Loucy (cell line): ENCODE data around the gene SYT7.

Source experiments
- H2AFZ ChIP-seq: fragments of 200-600 bp; sonication (generic); 2 replicates; pipeline ENCODE4 v1.6.0; 2016; ENCODE audit warnings: antibody characterized with exemption, mild to moderate bottlenecking, low read length, moderate library complexity
- H3F3A ChIP-seq: fragments of 200-600 bp; 2 replicates; pipeline ENCODE4 v1.6.0; 2016; ENCODE audit warnings: antibody characterized with exemption, low read depth, mild to moderate bottlenecking
- H3K27me3 ChIP-seq: fragments of 200-600 bp; sonication (generic); 2 replicates; pipeline ENCODE4 v1.6.1; 2014; ENCODE audit warnings: low read length, mild to moderate bottlenecking; ENCODE audit not compliant: insufficient read depth, poor library complexity, severe bottlenecking
- H3K36me3 ChIP-seq: fragments of 200-600 bp; sonication (generic); 2 replicates; pipeline ENCODE4 v1.6.1; 2016; ENCODE audit warnings: low read length; ENCODE audit not compliant: insufficient read depth
- H3K4me1 ChIP-seq: fragments of 200-600 bp; sonication (generic); 2 replicates; pipeline ENCODE4 v1.5.1; 2014; ENCODE audit warnings: low read length, mild to moderate bottlenecking; ENCODE audit not compliant: insufficient read depth, poor library complexity, severe bottlenecking
- H3K4me2 ChIP-seq: fragments of 200-600 bp; sonication (generic); 2 replicates; pipeline ENCODE4 v1.6.0; 2014; ENCODE audit warnings: antibody characterized with exemption, low read length, low read depth, mild to moderate bottlenecking; ENCODE audit not compliant: poor library complexity, severe bottlenecking
- H3K4me3 ChIP-seq: fragments of 200-600 bp; sonication (generic); 2 replicates; pipeline ENCODE4 v1.5.1; 2014; ENCODE audit warnings: low read length, mild to moderate bottlenecking, mixed read lengths; ENCODE audit not compliant: poor library complexity, severe bottlenecking
- H3K79me2 ChIP-seq: fragments of 200-600 bp; sonication (generic); 2 replicates; pipeline ENCODE4 v1.6.1; 2014; ENCODE audit warnings: low read length; ENCODE audit not compliant: insufficient read depth
- H3K9ac ChIP-seq: fragments of 200-600 bp; sonication (generic); 2 replicates; pipeline ENCODE4 v1.6.0; 2014; ENCODE audit warnings: mild to moderate bottlenecking, low read depth, low read length, moderate library complexity; ENCODE audit not compliant: poor library complexity, severe bottlenecking
- H3K9me2 ChIP-seq: fragments of 200-600 bp; sonication (generic); replicated peaks from 2 replicates; pipeline ENCODE4 v1.6.1; 2016; ENCODE audit warnings: low read depth, low read length, mixed read lengths
- H3K9me3 ChIP-seq: fragments of 200-600 bp; sonication (generic); 2 replicates; pipeline ENCODE4 v1.6.1; 2014; ENCODE audit warnings: mild to moderate bottlenecking, antibody characterized with exemption, low read length, low read depth; ENCODE audit not compliant: insufficient read depth
- H4K20me1 ChIP-seq: fragments of 200-600 bp; sonication (generic); 2 replicates; pipeline ENCODE4 v1.6.0; 2014; ENCODE audit warnings: antibody characterized with exemption, low read length, mild to moderate bottlenecking; ENCODE audit not compliant: insufficient read depth, poor library complexity, severe bottlenecking
- CTCF ChIP-seq: fragments of 200-600 bp; sonication (generic); conservative IDR thresholded peaks from 2 replicates; pipeline ENCODE4 v1.5.1; 2014; ENCODE audit warnings: mild to moderate bottlenecking, antibody characterized with exemption, low read length
- EZH2phosphoT487 ChIP-seq: fragments of 200-600 bp; IDR thresholded peaks from 2 replicates; pipeline ENCODE4 v1.6.1; 2018; ENCODE audit warnings: antibody characterized with exemption, mild to moderate bottlenecking, moderate library complexity, borderline replicate concordance

The SYT7 gene

GRCh38 chr11:61510166-61510919, 70.5 kb downstream of the SYT7 start:
- Histone ChIP-seq H3K4me2 (no peak overlapping the region), H3K4me3 (no peak overlapping the region), H3K9me2 (no peaks in the 10 kb centered on the region), H3K4me1 (no peaks in the 10 kb centered on the region), H2AFZ (no peak overlapping the region), H3K27me3 (no peaks in the 10 kb centered on the region), H3K79me2 (no peaks in the 10 kb centered on the region), H3K9me3 (no peaks in the 10 kb centered on the region), H4K20me1 (no peaks in the 10 kb centered on the region), H3K36me3 (no peaks in the 10 kb centered on the region), H3K9ac (no peak overlapping the region), H3F3A (no peaks in the 10 kb centered on the region)
- TF ChIP-seq CTCF (no peak), EZH2phosphoT487 (no peak)

GRCh38 chr11:61509043-61510029, 71.5 kb downstream of the SYT7 start:
- H3K9me2 ChIP-seq, result no peaks in the 10 kb centered on the region
- TF ChIP-seq EZH2phosphoT487, result no peak
- no peak for TF ChIP-seq CTCF
- no peak overlapping the region for H3K4me3 ChIP-seq
- no peaks in the 10 kb centered on the region for H3K27me3 ChIP-seq
- no peaks in the 10 kb centered on the region for H3F3A ChIP-seq
- H3K36me3 ChIP-seq, result no peaks in the 10 kb centered on the region
- H3K79me2 ChIP-seq, result no peaks in the 10 kb centered on the region
- H3K4me1 ChIP-seq, result no peaks in the 10 kb centered on the region
- H3K9me3 ChIP-seq, result no peaks in the 10 kb centered on the region
- no peak overlapping the region for H3K9ac ChIP-seq
- no peaks in the 10 kb centered on the region for H4K20me1 ChIP-seq
- H3K4me2 ChIP-seq, result no peak overlapping the region
- no peak overlapping the region for H2AFZ ChIP-seq

GRCh38 chr11:61507962-61508861, 72.7 kb downstream of the SYT7 start, which contains the start of gene LRRC10B:
Gene LRRC10B, plus strand, starts transcription at chr11:61508749. Its CDS starts 250 bp downstream, at chr11:61508999.
- no peaks in the 10 kb centered on the region for H3K4me1 ChIP-seq
- no peaks in the 10 kb centered on the region for H3K79me2 ChIP-seq
- H3K4me3 ChIP-seq, result no peak within 1 kb of the TSS
- no peaks in the 10 kb centered on the region for H3K9me3 ChIP-seq
- no peak within 1 kb of the TSS for H3K4me2 ChIP-seq
- H3K36me3 ChIP-seq, result no peaks in the 10 kb centered on the region
- H3K9ac ChIP-seq, result no peak within 1 kb of the TSS
- H3K27me3 ChIP-seq, result no peaks in the 10 kb centered on the region
- no peak within 1 kb of the TSS for H2AFZ ChIP-seq
- no peak for TF ChIP-seq EZH2phosphoT487
- H3F3A ChIP-seq, result no peaks in the 10 kb centered on the region
- H3K9me2 ChIP-seq, result no peaks in the 10 kb centered on the region
- no peaks in the 10 kb centered on the region for H4K20me1 ChIP-seq
